HepG2 (cell line): ENCODE measurements around the gene EYA2.

Experiments used
- BRCA1 ChIP-seq: sonication (generic); formaldehyde crosslinking; IDR thresholded peaks from 2 replicates; pipeline ENCODE4 v1.4.0; 2020; ENCODE audit warnings: missing genetic modification reagents
- CHD4 ChIP-seq: fragments of 200-600 bp; sonication (generic); IDR thresholded peaks from 2 replicates; pipeline ENCODE4 v1.7.0; 2017; ENCODE audit warnings: mild to moderate bottlenecking, low read length, borderline replicate concordance
- CTCF ChIP-seq: sonication (generic); formaldehyde crosslinking; IDR thresholded peaks from 2 replicates; pipeline ENCODE4 v1.5.0; 2020; ENCODE audit warnings: mild to moderate bottlenecking, missing genetic modification reagents, moderate library complexity
- EHMT2 ChIP-seq: fragments of 200-600 bp; sonication (generic); IDR thresholded peaks from 2 replicates; pipeline ENCODE4 v1.7.0; 2017; ENCODE audit warnings: antibody characterized with exemption, low read depth, low read length, borderline replicate concordance
- EZH2 ChIP-seq: conservative IDR thresholded peaks from 2 replicates; pipeline ENCODE4 v1.6.1; 2012; ENCODE audit warnings: mild to moderate bottlenecking, low read depth, low read length, moderate library complexity
- MAFK ChIP-seq, 2 experiments: IDR thresholded peaks in 1 of 2; conservative IDR thresholded peaks in 1 of 2; 2 replicates each; pipeline ENCODE4 v1.6.1; 2011; ENCODE audit warnings: improper control_type of control experiment in 2 of 2, low read length in 2 of 2
- RARA ChIP-seq: IDR thresholded peaks from 2 replicates; pipeline ENCODE4 v1.6.1; 2016; ENCODE audit warnings: missing genetic modification reagents, missing compliant biosample characterization
- ZFP62 ChIP-seq: sonication (generic); formaldehyde crosslinking; IDR thresholded peaks from 2 replicates; pipeline ENCODE4 v1.4.0; 2020; ENCODE audit warnings: missing genetic modification reagents
- ZNF512 ChIP-seq: sonication (generic); formaldehyde crosslinking; IDR thresholded peaks from 2 replicates; pipeline ENCODE4 v1.4.0; 2020; ENCODE audit warnings: mild to moderate bottlenecking, missing genetic modification reagents

- TF ChIP-seq EZH2: no peak
- no peak for TF ChIP-seq BRCA1 (CRISPR knock-in tag)
- TF ChIP-seq ZFP62 (CRISPR knock-in tag): no peak
- TF ChIP-seq ZNF512: no peak
- no peak for TF ChIP-seq MAFK (conservative IDR thresholded peaks at IDR 0.05 in 1 of 2, IDR thresholded peaks at IDR 0.05 in 1 of 2; ENCODE audit: low read length in 2 of 2)
- TF ChIP-seq RARA: no peak
- no peak for TF ChIP-seq CTCF
- TF ChIP-seq CHD4: no peak
- TF ChIP-seq EHMT2: no peak
Observed at GRCh38 chr20:46850416-46850815, 44.2 kb upstream of the EYA2 start.
